Measurements from ENCODE around the gene LYZL4. TPM values are rescaled to one million over a fixed set of nuclear protein-coding genes. Genes with fewer than 3 reads are reported as not detected.

LYZL4 gene
- not detected in 2 replicates for total RNA-seq (2014; rRNA removed)
- not detected for polyA plus RNA-seq (2012)

GRCh38 chr3:42410370-42411131, at the start of gene LYZL4:
TSS of gene LYZL4 (minus strand) at chr3:42410610. CDS start at chr3:42407251, 3,359 bp downstream.
- peak; percentile 1 for DNase-seq (ENCODE audit: low read depth)

GRCh38 chr3:42459151-42459550, 48.7 kb upstream of the LYZL4 start:
- DNase-seq (ENCODE audit: low read depth), result no peak

- DNase-seq (ENCODE audit: low read depth), result no peak
Observed at GRCh38 chr3:42456211-42456610, 45.8 kb upstream of the LYZL4 start.

GRCh38 chr3:42451546-42452230, 41.3 kb upstream of the LYZL4 start:
- no peak for DNase-seq (ENCODE audit: low read depth)

GRCh38 chr3:42451116-42451515, 40.7 kb upstream of the LYZL4 start:
- no peak for DNase-seq (ENCODE audit: low read depth)

GRCh38 chr3:42450567-42450966, 40.2 kb upstream of the LYZL4 start:
- no peak for DNase-seq (ENCODE audit: low read depth)

GRCh38 chr3:42447481-42447880, 37.1 kb upstream of the LYZL4 start:
- DNase-seq (ENCODE audit: low read depth), result no peak

GRCh38 chr3:42446111-42447050, 36.0 kb upstream of the LYZL4 start:
- DNase-seq (ENCODE audit: low read depth), result no peak

- DNase-seq (ENCODE audit: low read depth), result peak; percentile 56
Observed at GRCh38 chr3:42443819-42444436, 33.5 kb upstream of the LYZL4 start.

GRCh38 chr3:42443292-42443691, 32.9 kb upstream of the LYZL4 start:
- DNase-seq (ENCODE audit: low read depth), result no peak

- DNase-seq (ENCODE audit: low read depth), result no peak
Observed at GRCh38 chr3:42442640-42443039, 32.2 kb upstream of the LYZL4 start.

GRCh38 chr3:42441791-42442190, 31.4 kb upstream of the LYZL4 start:
- no peak for DNase-seq (ENCODE audit: low read depth)

GRCh38 chr3:42440924-42441323, 30.5 kb upstream of the LYZL4 start:
- no peak for DNase-seq (ENCODE audit: low read depth)

- no peak for DNase-seq (ENCODE audit: low read depth)
Observed at GRCh38 chr3:42439261-42440115, 29.1 kb upstream of the LYZL4 start.

- DNase-seq (ENCODE audit: low read depth), result no peak
Observed at GRCh38 chr3:42438758-42439157, 28.3 kb upstream of the LYZL4 start.

- DNase-seq (ENCODE audit: low read depth), result no peak
Observed at GRCh38 chr3:42438193-42438592, 27.8 kb upstream of the LYZL4 start.

GRCh38 chr3:42434777-42435380, 24.5 kb upstream of the LYZL4 start:
- DNase-seq (ENCODE audit: low read depth), result no peak

GRCh38 chr3:42432485-42432884, 22.1 kb upstream of the LYZL4 start:
- DNase-seq (ENCODE audit: low read depth), result no peak

GRCh38 chr3:42430781-42431532, 20.5 kb upstream of the LYZL4 start:
- DNase-seq (ENCODE audit: low read depth), result no peak
